G401.6 (cell line): ENCODE results near the gene CNNM1.

Experiments
- FAIRE-seq: peaks from 2 replicates; lab custom pipeline; 2012; peaks lifted over from hg19 to GRCh38; lab: Jason Lieb, UNC

The CNNM1 gene

GRCh38 chr10:99374526-99374925, 45.4 kb downstream of the CNNM1 start:
- no peak for FAIRE-seq

- FAIRE-seq: no peak
Observed at GRCh38 chr10:99374972-99375371, 45.8 kb downstream of the CNNM1 start.

GRCh38 chr10:99375426-99375825, 46.3 kb downstream of the CNNM1 start:
- FAIRE-seq: no peak

- no peak for FAIRE-seq
Observed at GRCh38 chr10:99382176-99382575, 53.0 kb downstream of the CNNM1 start.

GRCh38 chr10:99387071-99387470, 57.9 kb downstream of the CNNM1 start:
- no peak for FAIRE-seq

- FAIRE-seq: no peak
Observed at GRCh38 chr10:99387541-99387940, 58.4 kb downstream of the CNNM1 start.

GRCh38 chr10:99389729-99390480, 60.7 kb downstream of the CNNM1 start:
- no peak for FAIRE-seq

GRCh38 chr10:99391346-99391745, 62.2 kb downstream of the CNNM1 start:
- no peak for FAIRE-seq

- no peak for FAIRE-seq
Observed at GRCh38 chr10:99393036-99393435, 63.9 kb downstream of the CNNM1 start.

GRCh38 chr10:99393683-99394082, 64.5 kb downstream of the CNNM1 start:
- FAIRE-seq: no peak

GRCh38 chr10:99394256-99394655, 65.1 kb downstream of the CNNM1 start:
- no peak for FAIRE-seq

GRCh38 chr10:99394761-99395386, 65.7 kb downstream of the CNNM1 start:
- FAIRE-seq: no peak

GRCh38 chr10:99395750-99396445, 66.7 kb downstream of the CNNM1 start:
- FAIRE-seq: no peak

GRCh38 chr10:99396471-99396870, 67.3 kb downstream of the CNNM1 start:
- FAIRE-seq: no peak

GRCh38 chr10:99399664-99400063, 70.5 kb downstream of the CNNM1 start:
- FAIRE-seq: no peak

GRCh38 chr10:99403674-99404073, 74.5 kb downstream of the CNNM1 start:
- FAIRE-seq: no peak

- no peak for FAIRE-seq
Observed at GRCh38 chr10:99406149-99406548, 77.0 kb downstream of the CNNM1 start.

GRCh38 chr10:99410146-99410545, 81.0 kb downstream of the CNNM1 start:
- no peak for FAIRE-seq

GRCh38 chr10:99410876-99411275, 81.7 kb downstream of the CNNM1 start:
- no peak for FAIRE-seq

- FAIRE-seq: no peak
Observed at GRCh38 chr10:99411546-99411945, 82.4 kb downstream of the CNNM1 start.

- no peak for FAIRE-seq
Observed at GRCh38 chr10:99412099-99412498, 82.9 kb downstream of the CNNM1 start.

- no peak for FAIRE-seq
Observed at GRCh38 chr10:99418910-99419624, 89.9 kb downstream of the CNNM1 start.

- FAIRE-seq: no peak
Observed at GRCh38 chr10:99419688-99420087, 90.5 kb downstream of the CNNM1 start.
